VCaP (cell line): ENCODE results near the gene GGTLC2.
"Not testable (repeated sequence)": the region's sequence is repeated elsewhere in the genome, so short reads cannot be mapped to it uniquely, and the experiment has no call there.

ENCODE experiments used
- H3K27ac ChIP-seq: fragments of 450-650 bp; 2 replicates; pipeline ENCODE4 v1.5.1; 2017
- TF ChIP-seq, protein P1 (sequence below): fragments of 450-650 bp; conservative IDR thresholded peaks from 2 replicates; pipeline ENCODE4 v1.5.1; 2017; ENCODE audit warnings: mild to moderate bottlenecking, moderate library complexity

GGTLC2 gene

DNA sequence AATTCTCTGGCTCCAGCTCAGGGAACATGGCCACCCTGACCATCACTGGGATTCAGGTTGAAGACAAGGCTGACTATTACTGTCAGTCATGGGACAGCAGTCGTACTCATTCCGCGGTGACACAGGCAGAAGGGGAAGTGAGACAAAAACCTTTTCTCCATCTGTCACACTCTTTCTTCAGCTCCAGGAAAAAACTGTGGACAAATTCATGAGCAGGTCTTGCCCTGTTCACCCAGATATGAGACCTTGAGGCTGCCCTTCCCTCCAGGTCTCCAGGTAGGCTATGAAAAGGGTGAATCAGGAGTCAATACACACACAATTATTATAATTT is 39.4 kb upstream of the GGTLC2 start:
- TF ChIP-seq, protein P1, sequence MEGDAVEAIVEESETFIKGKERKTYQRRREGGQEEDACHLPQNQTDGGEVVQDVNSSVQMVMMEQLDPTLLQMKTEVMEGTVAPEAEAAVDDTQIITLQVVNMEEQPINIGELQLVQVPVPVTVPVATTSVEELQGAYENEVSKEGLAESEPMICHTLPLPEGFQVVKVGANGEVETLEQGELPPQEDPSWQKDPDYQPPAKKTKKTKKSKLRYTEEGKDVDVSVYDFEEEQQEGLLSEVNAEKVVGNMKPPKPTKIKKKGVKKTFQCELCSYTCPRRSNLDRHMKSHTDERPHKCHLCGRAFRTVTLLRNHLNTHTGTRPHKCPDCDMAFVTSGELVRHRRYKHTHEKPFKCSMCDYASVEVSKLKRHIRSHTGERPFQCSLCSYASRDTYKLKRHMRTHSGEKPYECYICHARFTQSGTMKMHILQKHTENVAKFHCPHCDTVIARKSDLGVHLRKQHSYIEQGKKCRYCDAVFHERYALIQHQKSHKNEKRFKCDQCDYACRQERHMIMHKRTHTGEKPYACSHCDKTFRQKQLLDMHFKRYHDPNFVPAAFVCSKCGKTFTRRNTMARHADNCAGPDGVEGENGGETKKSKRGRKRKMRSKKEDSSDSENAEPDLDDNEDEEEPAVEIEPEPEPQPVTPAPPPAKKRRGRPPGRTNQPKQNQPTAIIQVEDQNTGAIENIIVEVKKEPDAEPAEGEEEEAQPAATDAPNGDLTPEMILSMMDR, result no peak
- no peak overlapping the region for H3K27ac ChIP-seq

DNA sequence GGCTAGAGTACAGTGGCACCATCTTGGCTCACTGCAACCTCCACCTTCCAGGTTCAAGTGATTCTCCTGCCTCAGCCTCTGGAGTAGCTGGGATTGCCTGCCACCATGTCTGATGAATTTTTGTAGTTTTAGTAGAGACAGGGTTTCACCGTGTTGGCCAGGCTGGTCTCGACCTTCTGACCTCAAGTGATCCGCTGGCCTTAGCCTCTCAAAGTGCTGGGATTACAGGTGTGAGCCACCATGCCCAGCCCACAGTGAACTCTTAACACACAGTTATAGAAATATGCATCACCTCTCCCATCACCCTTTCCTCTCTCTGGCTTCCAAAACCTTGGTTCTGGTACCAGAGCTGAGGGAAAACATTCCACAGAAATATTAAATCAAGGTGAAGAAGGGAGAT is 36.4 kb upstream of the GGTLC2 start:
- H3K27ac ChIP-seq, result not testable (repeated sequence)

DNA sequence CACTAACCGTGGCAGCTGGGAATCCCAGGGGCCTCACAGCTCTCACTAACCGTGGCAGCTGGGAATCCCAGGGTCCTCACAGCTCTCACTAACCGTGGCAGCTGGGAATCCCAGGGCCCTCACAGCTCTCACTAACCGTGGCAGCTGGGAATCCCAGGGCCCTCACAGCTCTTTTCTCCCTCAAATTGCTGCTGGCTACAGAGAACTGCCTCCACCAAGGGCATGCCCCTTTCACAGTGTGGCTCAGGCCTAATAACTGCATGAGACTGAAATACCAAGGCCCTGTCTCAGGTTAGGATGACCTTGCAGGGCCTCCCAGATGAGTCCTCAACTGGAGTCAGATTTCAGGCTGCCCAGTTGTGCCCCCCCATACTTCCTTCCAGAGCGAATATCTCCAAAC is 35.1 kb upstream of the GGTLC2 start:
- H3K27ac ChIP-seq, result no peak overlapping the region
- TF ChIP-seq, protein P1, result no peak

DNA sequence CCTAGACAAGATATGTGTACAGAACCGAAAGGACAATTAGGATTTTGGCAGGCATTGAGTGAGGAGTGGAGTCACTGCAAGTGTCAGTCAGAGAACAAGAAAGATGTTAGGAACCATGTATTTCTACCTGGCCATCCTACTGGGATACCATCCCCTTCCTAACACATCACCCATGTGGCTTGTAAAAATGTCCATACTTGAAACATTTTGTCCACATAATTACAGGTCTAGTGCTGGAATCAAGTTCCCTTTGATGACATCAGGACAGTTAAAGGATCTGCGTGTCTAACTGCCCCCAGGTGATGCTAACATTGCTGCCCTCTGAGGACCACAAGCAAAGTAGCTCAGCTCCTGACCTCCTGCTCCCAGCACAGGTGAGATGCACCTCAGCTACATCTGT is 31.9 kb upstream of the GGTLC2 start:
- H3K27ac ChIP-seq, result no peak overlapping the region
- TF ChIP-seq, protein P1, result no peak

DNA sequence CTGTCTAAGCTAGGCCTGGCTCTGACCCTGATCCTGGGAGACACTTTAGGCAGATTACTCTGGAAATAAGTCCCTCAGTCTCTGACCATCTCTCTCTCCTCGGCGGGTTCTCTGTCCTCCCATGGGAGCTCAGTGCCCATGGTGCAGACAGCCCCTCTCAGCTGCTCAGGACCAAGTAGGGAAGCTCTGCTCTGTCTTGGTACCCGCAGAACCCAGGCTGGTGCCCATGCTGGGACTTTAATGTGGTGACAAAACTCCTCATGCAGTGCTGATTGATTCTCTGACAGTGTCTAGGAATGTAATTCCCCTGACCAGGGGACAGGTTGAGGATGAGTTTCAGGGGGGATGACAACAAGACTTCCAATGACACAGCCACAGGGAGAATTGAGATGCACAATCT is 30.3 kb upstream of the GGTLC2 start:
- H3K27ac ChIP-seq, result no peak overlapping the region
- TF ChIP-seq, protein P1, result no peak

DNA sequence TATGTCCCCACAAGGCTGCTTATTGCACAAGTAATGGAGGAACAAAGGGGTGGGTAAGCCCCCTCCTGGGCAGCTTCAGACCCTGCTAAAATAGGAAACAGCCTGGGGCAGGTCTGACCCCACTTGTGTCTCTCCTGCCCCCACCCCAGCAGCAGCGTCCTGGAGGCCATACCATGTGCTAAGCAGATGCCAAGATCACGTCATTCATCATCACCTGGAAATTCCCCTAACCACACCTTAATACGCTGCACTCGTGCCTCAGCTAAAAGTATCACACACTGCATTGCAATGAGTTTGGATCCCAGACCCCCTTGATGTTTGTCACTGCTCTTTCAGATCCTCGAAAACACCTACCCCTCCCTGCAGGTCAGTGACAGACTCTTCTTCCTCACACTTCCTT is 27.8 kb upstream of the GGTLC2 start:
- H3K27ac ChIP-seq, result no peak overlapping the region
- TF ChIP-seq, protein P1, result no peak

DNA sequence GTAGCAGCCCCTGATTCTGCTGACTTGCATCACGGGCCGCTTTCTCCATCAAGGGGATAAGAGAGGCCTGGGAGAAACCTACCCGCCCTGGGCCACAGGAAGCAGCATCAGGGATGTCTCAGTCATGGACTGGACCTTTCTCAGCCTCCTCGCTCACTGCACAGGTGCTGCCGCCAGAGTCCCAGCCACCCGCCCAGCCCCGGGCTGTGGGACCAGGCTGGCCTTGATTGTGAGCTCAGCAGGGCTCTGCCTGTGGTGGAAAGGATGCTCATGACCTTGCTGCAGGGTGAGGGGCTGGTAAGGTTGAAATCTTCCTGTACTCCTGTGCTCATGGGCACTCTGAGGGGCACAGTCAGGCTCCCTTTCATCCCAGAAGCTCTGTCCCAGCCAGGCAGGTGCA is 26.0 kb upstream of the GGTLC2 start:
- TF ChIP-seq, protein P1, result no peak
- no peak overlapping the region for H3K27ac ChIP-seq

DNA sequence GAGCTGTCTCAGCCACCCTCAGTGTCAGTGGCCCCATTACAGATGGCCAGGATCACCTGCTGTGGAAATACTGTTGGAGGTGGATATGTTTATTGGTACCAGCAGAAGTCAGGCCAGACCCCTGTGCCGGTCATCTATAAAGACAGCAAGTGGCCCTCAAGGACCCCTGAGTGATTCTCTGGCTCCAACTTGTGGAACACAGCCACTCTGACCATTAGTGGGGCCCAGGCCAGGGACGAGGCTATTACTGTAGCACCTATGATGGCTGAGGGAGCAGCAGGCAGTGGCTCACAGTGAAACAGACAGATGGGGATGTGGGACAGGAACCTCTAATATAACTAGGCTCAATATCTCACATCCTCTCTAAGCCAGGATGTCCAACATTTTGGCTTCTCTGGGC is 25.5 kb upstream of the GGTLC2 start:
- TF ChIP-seq, protein P1, result no peak
- H3K27ac ChIP-seq, result no peak overlapping the region
